Vagina (tissue), 2 donors: ENCODE data around the gene RESP18. TPM values are rescaled to one million over a fixed set of nuclear protein-coding genes. Genes with fewer than 3 reads are reported as not detected.
"Not testable (repeated sequence)": the region's sequence is repeated elsewhere in the genome, so short reads cannot be mapped to it uniquely, and the experiment has no call there.

ENCODE experiments used
- DNase-seq, 2 donors: peaks; one replicate each; pipeline ENCODE4 v3.0.0-alpha.2; 2017; ENCODE audit errors: extremely low spot score in 2 of 2
- H3K27ac ChIP-seq: fragments of 200-600 bp; sonication (generic); one replicate; pipeline ENCODE4 v1.5.1; 2019
- H3K27me3 ChIP-seq: fragments of 200-600 bp; sonication (generic); one replicate; pipeline ENCODE4 v1.5.1; 2019
- H3K36me3 ChIP-seq, 2 donors: fragments of 200-600 bp; sonication (generic); one replicate each; pipeline ENCODE4 v1.5.1; 2017 to 2019
- H3K4me1 ChIP-seq: fragments of 200-600 bp; sonication (generic); one replicate; pipeline ENCODE4 v1.5.1; 2019
- H3K4me3 ChIP-seq, 2 donors: fragments of 200-600 bp; sonication (generic); 1 replicate in 1 of 2; 2 replicates in 1 of 2; pipeline ENCODE4 v1.5.1; 2016 to 2019
- H3K9me3 ChIP-seq: fragments of 200-600 bp; sonication (generic); one replicate; pipeline ENCODE4 v1.5.1; 2019
- CTCF ChIP-seq, 3 experiments: fragments of 450-650 bp in 2 of 3; fragments of 200-600 bp in 1 of 3; sonication (generic) in 1 of 3; IDR thresholded peaks; one replicate each; pipeline ENCODE4 v1.5.1; 2017 to 2019; ENCODE audit warnings: antibody characterized with exemption in 3 of 3, mild to moderate bottlenecking in 2 of 3, moderate library complexity in 2 of 3
- POLR2A ChIP-seq, 2 donors: fragments of 450-650 bp; IDR thresholded peaks; one replicate each; pipeline ENCODE4 v1.6.1; 2017; ENCODE audit warnings: antibody characterized with exemption in 2 of 2, mild to moderate bottlenecking in 2 of 2, moderate library complexity in 2 of 2
- POLR2AphosphoS5 ChIP-seq, 2 donors: sonication (generic); formaldehyde crosslinking; IDR thresholded peaks; one replicate each; pipeline ENCODE4 v1.9.0; 2017; ENCODE audit warnings: antibody characterized with exemption in 2 of 2, mild to moderate bottlenecking in 2 of 2, low read depth in 1 of 2; ENCODE audit not compliant: insufficient read depth in 1 of 2
- intact Hi-C: fragments of 100-400 bp; cut with DNase I; formaldehyde crosslinking; loops from one replicate; pipeline ENCODE4 v1.15.1; 2023
- total RNA-seq: library from RNA; depleted of rRNA; stranded (reverse); fragments of >200 nt; gene quantifications from one replicate; pipeline ENCODE4 v1.2.3, GENCODE V29; 2016

Gene RESP18
- total RNA-seq, 1 donor from 2014 or later, result not detected

- intact Hi-C loops, result no loop called here
These were observed 42.8 kb downstream of the RESP18 start for GRCh38 chr2:219289537-219290361.

GRCh38 chr2:219289195-219289536 is 43.4 kb downstream of the RESP18 start:
- DNase-seq, result no peak
- Histone ChIP-seq H3K9me3 (no peaks in the 10 kb centered on the region), H3K27ac (peak overlapping the region; percentile 85), H3K4me3 (no peak overlapping the region), H3K27me3 (no peaks in the 10 kb centered on the region), H3K36me3 (peaks cover 0 to 11% of the 10 kb centered on the region in 2 donors), H3K4me1 (peaks cover 48% of the 10 kb centered on the region)
- intact Hi-C loops, result no loop called here
- TF ChIP-seq POLR2AphosphoS5 (IDR thresholded peaks at IDR 0.05; ENCODE audit: insufficient read depth in 1 of 2, low read depth in 1 of 2) (no peak), POLR2A (IDR thresholded peaks at IDR 0.05) (no peak), CTCF (IDR thresholded peaks at IDR 0.05) (no peak)

More at GRCh38 chr2:219289537-219290361, 42.8 kb downstream of the RESP18 start:
- TF ChIP-seq POLR2AphosphoS5 (IDR thresholded peaks at IDR 0.05; ENCODE audit: insufficient read depth in 1 of 2, low read depth in 1 of 2), result peak; percentile 91 to 92
- TF ChIP-seq CTCF (IDR thresholded peaks at IDR 0.05), result no peak
- peak in 1 of 2 donors; percentile 14 for TF ChIP-seq POLR2A (IDR thresholded peaks at IDR 0.05)
- H3K4me3 ChIP-seq, result no peak overlapping the region
- no peaks in the 10 kb centered on the region for H3K27me3 ChIP-seq
- peak overlapping the region; percentile 85 for H3K27ac ChIP-seq
- peaks cover 0 to 5% of the 10 kb centered on the region in 2 donors for H3K36me3 ChIP-seq
- H3K9me3 ChIP-seq, result no peaks in the 10 kb centered on the region
- no peak for DNase-seq
- H3K4me1 ChIP-seq, result peaks cover 43% of the 10 kb centered on the region

- Histone ChIP-seq H3K27ac (peak overlapping the region; percentile 85), H3K4me3 (no peak overlapping the region), H3K4me1 (peaks cover 48% of the 10 kb centered on the region), H3K36me3 (peaks cover 0 to 22% of the 10 kb centered on the region in 2 donors), H3K27me3 (no peaks in the 10 kb centered on the region), H3K9me3 (no peaks in the 10 kb centered on the region)
- TF ChIP-seq POLR2AphosphoS5 (IDR thresholded peaks at IDR 0.05; ENCODE audit: insufficient read depth in 1 of 2, low read depth in 1 of 2) (no peak), CTCF (IDR thresholded peaks at IDR 0.05) (no peak), POLR2A (IDR thresholded peaks at IDR 0.05) (no peak)
- intact Hi-C loops, result no loop called here
- DNase-seq, result no peak
These were observed 44.8 kb downstream of the RESP18 start for GRCh38 chr2:219287580-219288265.

- H3K9me3 ChIP-seq, H3K27me3 ChIP-seq, intact Hi-C loops, H3K4me3 ChIP-seq, DNase-seq: not testable (repeated sequence)
- Histone ChIP-seq H3K4me1 (peaks cover 48% of the 10 kb centered on the region), H3K27ac (peak overlapping the region; percentile 85), H3K36me3 (peaks cover 0 to 28% of the 10 kb centered on the region in 2 donors)
These were observed 45.5 kb downstream of the RESP18 start for GRCh38 chr2:219287116-219287440.

GRCh38 chr2:219286436-219287115 is 46.0 kb downstream of the RESP18 start:
- no peak for DNase-seq
- Histone ChIP-seq H3K4me1 (peaks cover 51% of the 10 kb centered on the region), H3K4me3 (no peak overlapping the region), H3K36me3 (peaks cover 0 to 33% of the 10 kb centered on the region in 2 donors), H3K9me3 (no peaks in the 10 kb centered on the region), H3K27ac (peak overlapping the region; percentile 85), H3K27me3 (no peaks in the 10 kb centered on the region)
- TF ChIP-seq POLR2A (IDR thresholded peaks at IDR 0.05) (no peak), POLR2AphosphoS5 (IDR thresholded peaks at IDR 0.05; ENCODE audit: insufficient read depth in 1 of 2, low read depth in 1 of 2) (peak in 1 of 2 donors; percentile 34), CTCF (IDR thresholded peaks at IDR 0.05) (no peak)
- intact Hi-C loops, result no loop called here
